ENCODE results near the gene DYNC1H1. TPM values are rescaled to one million over a fixed set of nuclear protein-coding genes. Genes with fewer than 3 reads are reported as not detected.
A peak's percentile ranks its signal among the peaks of the same experiment; 100 is the strongest.

DYNC1H1 gene
- total and polyA plus RNA-seq, 2 of the 13 experiments (the other 11 are each of a cell fraction or from before 2014, with no cell fraction given): 74.4 to 239 TPM

GRCh38 chr14:101947904-101948665, 16.3 kb upstream of the DYNC1H1 start (continued):
- TF ChIP-seq, protein P1, sequence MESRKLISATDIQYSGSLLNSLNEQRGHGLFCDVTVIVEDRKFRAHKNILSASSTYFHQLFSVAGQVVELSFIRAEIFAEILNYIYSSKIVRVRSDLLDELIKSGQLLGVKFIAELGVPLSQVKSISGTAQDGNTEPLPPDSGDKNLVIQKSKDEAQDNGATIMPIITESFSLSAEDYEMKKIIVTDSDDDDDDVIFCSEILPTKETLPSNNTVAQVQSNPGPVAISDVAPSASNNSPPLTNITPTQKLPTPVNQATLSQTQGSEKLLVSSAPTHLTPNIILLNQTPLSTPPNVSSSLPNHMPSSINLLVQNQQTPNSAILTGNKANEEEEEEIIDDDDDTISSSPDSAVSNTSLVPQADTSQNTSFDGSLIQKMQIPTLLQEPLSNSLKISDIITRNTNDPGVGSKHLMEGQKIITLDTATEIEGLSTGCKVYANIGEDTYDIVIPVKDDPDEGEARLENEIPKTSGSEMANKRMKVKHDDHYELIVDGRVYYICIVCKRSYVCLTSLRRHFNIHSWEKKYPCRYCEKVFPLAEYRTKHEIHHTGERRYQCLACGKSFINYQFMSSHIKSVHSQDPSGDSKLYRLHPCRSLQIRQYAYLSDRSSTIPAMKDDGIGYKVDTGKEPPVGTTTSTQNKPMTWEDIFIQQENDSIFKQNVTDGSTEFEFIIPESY (CRISPR knock-in tag; IDR thresholded peaks at IDR 0.05): 0 out of 2 replicates have a peak, but pooled peaks have one; percentile 40
- peak; percentile 77; the same call in 1 of the 2 replicates for TF ChIP-seq BRD4 (CRISPR knock-in tag; IDR thresholded peaks at IDR 0.05)
- TF ChIP-seq, protein P2, sequence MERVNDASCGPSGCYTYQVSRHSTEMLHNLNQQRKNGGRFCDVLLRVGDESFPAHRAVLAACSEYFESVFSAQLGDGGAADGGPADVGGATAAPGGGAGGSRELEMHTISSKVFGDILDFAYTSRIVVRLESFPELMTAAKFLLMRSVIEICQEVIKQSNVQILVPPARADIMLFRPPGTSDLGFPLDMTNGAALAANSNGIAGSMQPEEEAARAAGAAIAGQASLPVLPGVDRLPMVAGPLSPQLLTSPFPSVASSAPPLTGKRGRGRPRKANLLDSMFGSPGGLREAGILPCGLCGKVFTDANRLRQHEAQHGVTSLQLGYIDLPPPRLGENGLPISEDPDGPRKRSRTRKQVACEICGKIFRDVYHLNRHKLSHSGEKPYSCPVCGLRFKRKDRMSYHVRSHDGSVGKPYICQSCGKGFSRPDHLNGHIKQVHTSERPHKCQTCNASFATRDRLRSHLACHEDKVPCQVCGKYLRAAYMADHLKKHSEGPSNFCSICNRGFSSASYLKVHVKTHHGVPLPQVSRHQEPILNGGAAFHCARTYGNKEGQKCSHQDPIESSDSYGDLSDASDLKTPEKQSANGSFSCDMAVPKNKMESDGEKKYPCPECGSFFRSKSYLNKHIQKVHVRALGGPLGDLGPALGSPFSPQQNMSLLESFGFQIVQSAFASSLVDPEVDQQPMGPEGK (CRISPR knock-in tag; IDR thresholded peaks at IDR 0.05): peak; percentile 46; the same call in 1 of the 2 replicates
- TF ChIP-seq ATF5 (CRISPR knock-in tag; IDR thresholded peaks at IDR 0.05; ENCODE audit: low read depth): peak; percentile 58; the same call in 1 of the 2 replicates
- peak; percentile 50; the same call in 1 of the 2 replicates for TF ChIP-seq ZNF160 (CRISPR knock-in tag; IDR thresholded peaks at IDR 0.05)
- peak; percentile 58 for TF ChIP-seq TMF1 (CRISPR knock-in tag; IDR thresholded peaks at IDR 0.05; ENCODE audit: low read depth)
- TF ChIP-seq MEIS2 (CRISPR knock-in tag; IDR thresholded peaks at IDR 0.05): peak; percentile 90
- TF ChIP-seq, protein P3, sequence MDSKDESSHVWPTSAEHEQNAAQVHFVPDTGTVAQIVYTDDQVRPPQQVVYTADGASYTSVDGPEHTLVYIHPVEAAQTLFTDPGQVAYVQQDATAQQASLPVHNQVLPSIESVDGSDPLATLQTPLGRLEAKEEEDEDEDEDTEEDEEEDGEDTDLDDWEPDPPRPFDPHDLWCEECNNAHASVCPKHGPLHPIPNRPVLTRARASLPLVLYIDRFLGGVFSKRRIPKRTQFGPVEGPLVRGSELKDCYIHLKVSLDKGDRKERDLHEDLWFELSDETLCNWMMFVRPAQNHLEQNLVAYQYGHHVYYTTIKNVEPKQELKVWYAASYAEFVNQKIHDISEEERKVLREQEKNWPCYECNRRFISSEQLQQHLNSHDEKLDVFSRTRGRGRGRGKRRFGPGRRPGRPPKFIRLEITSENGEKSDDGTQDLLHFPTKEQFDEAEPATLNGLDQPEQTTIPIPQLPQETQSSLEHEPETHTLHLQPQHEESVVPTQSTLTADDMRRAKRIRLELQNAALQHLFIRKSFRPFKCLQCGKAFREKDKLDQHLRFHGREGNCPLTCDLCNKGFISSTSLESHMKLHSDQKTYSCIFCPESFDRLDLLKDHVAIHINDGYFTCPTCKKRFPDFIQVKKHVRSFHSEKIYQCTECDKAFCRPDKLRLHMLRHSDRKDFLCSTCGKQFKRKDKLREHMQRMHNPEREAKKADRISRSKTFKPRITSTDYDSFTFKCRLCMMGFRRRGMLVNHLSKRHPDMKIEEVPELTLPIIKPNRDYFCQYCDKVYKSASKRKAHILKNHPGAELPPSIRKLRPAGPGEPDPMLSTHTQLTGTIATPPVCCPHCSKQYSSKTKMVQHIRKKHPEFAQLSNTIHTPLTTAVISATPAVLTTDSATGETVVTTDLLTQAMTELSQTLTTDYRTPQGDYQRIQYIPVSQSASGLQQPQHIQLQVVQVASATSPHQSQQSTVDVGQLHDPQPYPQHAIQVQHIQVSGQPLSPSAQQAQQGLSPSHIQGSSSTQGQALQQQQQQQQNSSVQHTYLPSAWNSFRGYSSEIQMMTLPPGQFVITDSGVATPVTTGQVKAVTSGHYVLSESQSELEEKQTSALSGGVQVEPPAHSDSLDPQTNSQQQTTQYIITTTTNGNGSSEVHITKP (CRISPR knock-in tag; IDR thresholded peaks at IDR 0.05; ENCODE audit: low read depth): peak; percentile 17; the same call in 1 of the 2 replicates
- peak; percentile 55; the same call in 1 of the 2 replicates for TF ChIP-seq ZNF792 (CRISPR knock-in tag; IDR thresholded peaks at IDR 0.05)
- TF ChIP-seq SRY (CRISPR knock-in tag; IDR thresholded peaks at IDR 0.05): peak; percentile 39
- TF ChIP-seq ZNF576 (CRISPR knock-in tag; IDR thresholded peaks at IDR 0.05): 0 out of 2 replicates have a peak, but pooled peaks have one; percentile 41
- 0 out of 2 replicates have a peak, but pooled peaks have one; percentile 33 for TF ChIP-seq ETS1 (CRISPR knock-in tag; IDR thresholded peaks at IDR 0.05)
- TF ChIP-seq, protein P4, sequence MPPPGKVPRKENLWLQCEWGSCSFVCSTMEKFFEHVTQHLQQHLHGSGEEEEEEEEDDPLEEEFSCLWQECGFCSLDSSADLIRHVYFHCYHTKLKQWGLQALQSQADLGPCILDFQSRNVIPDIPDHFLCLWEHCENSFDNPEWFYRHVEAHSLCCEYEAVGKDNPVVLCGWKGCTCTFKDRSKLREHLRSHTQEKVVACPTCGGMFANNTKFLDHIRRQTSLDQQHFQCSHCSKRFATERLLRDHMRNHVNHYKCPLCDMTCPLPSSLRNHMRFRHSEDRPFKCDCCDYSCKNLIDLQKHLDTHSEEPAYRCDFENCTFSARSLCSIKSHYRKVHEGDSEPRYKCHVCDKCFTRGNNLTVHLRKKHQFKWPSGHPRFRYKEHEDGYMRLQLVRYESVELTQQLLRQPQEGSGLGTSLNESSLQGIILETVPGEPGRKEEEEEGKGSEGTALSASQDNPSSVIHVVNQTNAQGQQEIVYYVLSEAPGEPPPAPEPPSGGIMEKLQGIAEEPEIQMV (CRISPR knock-in tag; IDR thresholded peaks at IDR 0.05; ENCODE audit: low read depth): peak; percentile 10; the same call in 1 of the 2 replicates
- no peak for TF ChIP-seq ZNF530 (CRISPR knock-in tag; IDR thresholded peaks at IDR 0.05; ENCODE audit: low read depth)
- no peak for TF ChIP-seq MAZ (IDR thresholded peaks at IDR 0.05; ENCODE audit: borderline replicate concordance, low read depth, low read length)
- TF ChIP-seq MAZ (CRISPR knock-in tag; IDR thresholded peaks at IDR 0.05; ENCODE audit: low read depth): peak; percentile 66
